Activated CD4-positive, alpha-beta memory T cell treated with anti-CD3 and anti-CD28 coated beads for 36 hours (primary cell): ENCODE measurements around the gene ZNF385D. TPM values are rescaled to one million over a fixed set of nuclear protein-coding genes. Genes with fewer than 3 reads are reported as not detected.

Source experiments
- CTCF ChIA-PET: fragments of 350-600 bp; sonication (Branson Sonifier 250); formaldehyde crosslinking; loops from one replicate; lab custom pipeline; 2021; ENCODE audit warnings: antibody characterized with exemption, inconsistent platforms; lab: Charles Lee
- POLR2A ChIA-PET: fragments of 350-600 bp; sonication (Branson Sonifier 250); formaldehyde crosslinking; loops from one replicate; lab custom pipeline; 2021; ENCODE audit warnings: antibody characterized with exemption; lab: Charles Lee
- DNase-seq: peaks from one replicate; pipeline ENCODE4 v3.0.0-alpha.2; 2020
- H3K27ac Mint-ChIP-seq: one replicate; pipeline ENCODE4 v1.8.0; 2021; ENCODE audit warnings: mixed read lengths
- H3K27me3 Mint-ChIP-seq: one replicate; pipeline ENCODE4 v1.8.0; 2021; ENCODE audit warnings: mixed read lengths
- H3K36me3 Mint-ChIP-seq: one replicate; pipeline ENCODE4 v1.8.0; 2021; ENCODE audit warnings: mixed read lengths
- H3K4me1 Mint-ChIP-seq: one replicate; pipeline ENCODE4 v1.8.0; 2021; ENCODE audit warnings: low read depth, mixed read lengths
- H3K4me3 Mint-ChIP-seq: one replicate; pipeline ENCODE4 v1.8.0; 2021; ENCODE audit warnings: mild to moderate bottlenecking, mixed read lengths
- H3K9me3 Mint-ChIP-seq: one replicate; pipeline ENCODE4 v1.8.0; 2021; ENCODE audit warnings: mixed read lengths
- intact Hi-C: fragments of 100-400 bp; cut with micrococcal nuclease; formaldehyde crosslinking; loops from one replicate; pipeline ENCODE4 v1.15.1; 2023
- total RNA-seq, 2 experiments: library from RNA; stranded (reverse); gene quantifications; one replicate each; pipeline ENCODE4 v1.2.3, GENCODE V29; 2021

The ZNF385D gene
- total RNA-seq, 2 experiments from 2014 or later = not detected

GRCh38 chr3:21544076-21544462 lies 206.9 kb downstream of the ZNF385D start:
- DNase-seq = no peak
- CTCF ChIA-PET = no interaction called here
- POLR2A ChIA-PET = no interaction called here
- Mint-ChIP-seq H3K36me3 (no peaks in the 10 kb centered on the region), H3K9me3 (peaks cover 9% of the 10 kb centered on the region), H3K4me3 (no peak overlapping the region), H3K27me3 (no peaks in the 10 kb centered on the region), H3K27ac (no peak overlapping the region), H3K4me1 (no peaks in the 10 kb centered on the region)
- intact Hi-C loops = no loop called here

GRCh38 chr3:21543380-21544075 lies 207.5 kb downstream of the ZNF385D start:
- H3K9me3 Mint-ChIP-seq = peaks cover 9% of the 10 kb centered on the region
- H3K27ac Mint-ChIP-seq = no peak overlapping the region
- no peaks in the 10 kb centered on the region for H3K27me3 Mint-ChIP-seq
- POLR2A ChIA-PET = no interaction called here
- intact Hi-C loops = no loop called here
- CTCF ChIA-PET = no interaction called here
- no peaks in the 10 kb centered on the region for H3K36me3 Mint-ChIP-seq
- no peak for DNase-seq
- no peak overlapping the region for H3K4me3 Mint-ChIP-seq
- H3K4me1 Mint-ChIP-seq = no peaks in the 10 kb centered on the region

GRCh38 chr3:21542656-21543379 lies 208.2 kb downstream of the ZNF385D start:
- ChIA-PET POLR2A (no interaction called here), CTCF (no interaction called here)
- Mint-ChIP-seq H3K27me3 (no peaks in the 10 kb centered on the region), H3K4me1 (no peaks in the 10 kb centered on the region), H3K27ac (no peak overlapping the region), H3K9me3 (peaks cover 12% of the 10 kb centered on the region), H3K4me3 (no peak overlapping the region), H3K36me3 (no peaks in the 10 kb centered on the region)
- intact Hi-C loops = no loop called here
- no peak for DNase-seq

- DNase-seq = no peak
- no peak overlapping the region for H3K4me3 Mint-ChIP-seq
- H3K4me1 Mint-ChIP-seq = no peaks in the 10 kb centered on the region
- H3K9me3 Mint-ChIP-seq = peaks cover 12% of the 10 kb centered on the region
- no peak overlapping the region for H3K27ac Mint-ChIP-seq
- intact Hi-C loops = no loop called here
- no peaks in the 10 kb centered on the region for H3K36me3 Mint-ChIP-seq
- POLR2A ChIA-PET = no interaction called here
- H3K27me3 Mint-ChIP-seq = no peaks in the 10 kb centered on the region
- CTCF ChIA-PET = no interaction called here
Observed at GRCh38 chr3:21540265-21540664, 210.7 kb downstream of the ZNF385D start.

GRCh38 chr3:21534462-21534861 lies 216.5 kb downstream of the ZNF385D start:
- CTCF ChIA-PET = no interaction called here
- DNase-seq = no peak
- Mint-ChIP-seq H3K27me3 (no peaks in the 10 kb centered on the region), H3K36me3 (no peaks in the 10 kb centered on the region), H3K4me1 (no peaks in the 10 kb centered on the region), H3K9me3 (peaks cover 3% of the 10 kb centered on the region), H3K4me3 (no peak overlapping the region), H3K27ac (no peak overlapping the region)
- POLR2A ChIA-PET = no interaction called here
- intact Hi-C loops = no loop called here

GRCh38 chr3:21533002-21533401 lies 218.0 kb downstream of the ZNF385D start:
- Mint-ChIP-seq H3K4me1 (no peaks in the 10 kb centered on the region), H3K9me3 (peaks cover 2% of the 10 kb centered on the region), H3K4me3 (no peak overlapping the region), H3K27me3 (no peaks in the 10 kb centered on the region), H3K27ac (no peak overlapping the region), H3K36me3 (no peaks in the 10 kb centered on the region)
- POLR2A ChIA-PET = no interaction called here
- CTCF ChIA-PET = no interaction called here
- intact Hi-C loops = no loop called here
- DNase-seq = no peak

GRCh38 chr3:21531909-21532308 lies 219.1 kb downstream of the ZNF385D start:
- DNase-seq = no peak
- Mint-ChIP-seq H3K9me3 (no peaks in the 10 kb centered on the region), H3K4me3 (no peak overlapping the region), H3K27me3 (no peaks in the 10 kb centered on the region), H3K4me1 (no peaks in the 10 kb centered on the region), H3K27ac (no peak overlapping the region), H3K36me3 (no peaks in the 10 kb centered on the region)
- POLR2A ChIA-PET = no interaction called here
- intact Hi-C loops = no loop called here
- CTCF ChIA-PET = no interaction called here

GRCh38 chr3:21528291-21528995 lies 222.6 kb downstream of the ZNF385D start:
- Mint-ChIP-seq H3K4me3 (no peak overlapping the region), H3K36me3 (no peaks in the 10 kb centered on the region), H3K4me1 (no peaks in the 10 kb centered on the region), H3K27me3 (no peaks in the 10 kb centered on the region), H3K27ac (no peak overlapping the region), H3K9me3 (no peaks in the 10 kb centered on the region)
- no peak for DNase-seq
- POLR2A ChIA-PET = no interaction called here
- intact Hi-C loops = no loop called here
- CTCF ChIA-PET = no interaction called here

- intact Hi-C loops = no loop called here
- H3K27me3 Mint-ChIP-seq = no peaks in the 10 kb centered on the region
- no peaks in the 10 kb centered on the region for H3K9me3 Mint-ChIP-seq
- no peaks in the 10 kb centered on the region for H3K4me1 Mint-ChIP-seq
- ChIA-PET CTCF (interaction anchor here (1.1 kb wide), 1 partner anchor 10 kb away, joined by 3 read pairs; no protein-coding TSS in a partner anchor), POLR2A (no interaction called here)
- no peaks in the 10 kb centered on the region for H3K36me3 Mint-ChIP-seq
- no peak overlapping the region for H3K27ac Mint-ChIP-seq
- DNase-seq = no peak
- no peak overlapping the region for H3K4me3 Mint-ChIP-seq
Observed at GRCh38 chr3:21526461-21526860, 224.5 kb downstream of the ZNF385D start.

- CTCF ChIA-PET = no interaction called here
- intact Hi-C loops = no loop called here
- H3K27me3 Mint-ChIP-seq = no peaks in the 10 kb centered on the region
Observed at GRCh38 chr3:21524133-21524532, 226.9 kb downstream of the ZNF385D start.

GRCh38 chr3:21520106-21520963 lies 230.7 kb downstream of the ZNF385D start:
- Mint-ChIP-seq H3K36me3 (no peaks in the 10 kb centered on the region), H3K4me3 (no peak overlapping the region), H3K27me3 (no peaks in the 10 kb centered on the region), H3K4me1 (no peaks in the 10 kb centered on the region), H3K9me3 (peaks cover 7% of the 10 kb centered on the region), H3K27ac (no peak overlapping the region)
- ChIA-PET CTCF (no interaction called here), POLR2A (no interaction called here)
- DNase-seq = no peak
- intact Hi-C loops = no loop called here

More at GRCh38 chr3:21524133-21524532, 226.9 kb downstream of the ZNF385D start:
- no peak overlapping the region for H3K4me3 Mint-ChIP-seq
- no peaks in the 10 kb centered on the region for H3K4me1 Mint-ChIP-seq
- H3K36me3 Mint-ChIP-seq = no peaks in the 10 kb centered on the region
- POLR2A ChIA-PET = no interaction called here
- H3K9me3 Mint-ChIP-seq = no peaks in the 10 kb centered on the region
- DNase-seq = no peak
- H3K27ac Mint-ChIP-seq = no peak overlapping the region

- Mint-ChIP-seq H3K4me3 (no peak overlapping the region), H3K4me1 (no peaks in the 10 kb centered on the region), H3K27ac (no peak overlapping the region), H3K36me3 (no peaks in the 10 kb centered on the region), H3K27me3 (no peaks in the 10 kb centered on the region), H3K9me3 (peaks cover 7% of the 10 kb centered on the region)
- intact Hi-C loops = no loop called here
- ChIA-PET POLR2A (no interaction called here), CTCF (no interaction called here)
- DNase-seq = no peak
Observed at GRCh38 chr3:21517184-21517583, 233.8 kb downstream of the ZNF385D start.
